Measurements from ENCODE around the gene DACT2. TPM values are rescaled to one million over a fixed set of nuclear protein-coding genes. Genes with fewer than 3 reads are reported as not detected.
"Not testable (repeated sequence)": the region's sequence is repeated elsewhere in the genome, so short reads cannot be mapped to it uniquely, and the experiment has no call there.

DACT2 gene
- total and polyA plus RNA-seq, 2 of the 8 experiments (the other 6 are each of a cell fraction or from before 2014, with no cell fraction given) = 2.9 to 3.1 TPM

DNA sequence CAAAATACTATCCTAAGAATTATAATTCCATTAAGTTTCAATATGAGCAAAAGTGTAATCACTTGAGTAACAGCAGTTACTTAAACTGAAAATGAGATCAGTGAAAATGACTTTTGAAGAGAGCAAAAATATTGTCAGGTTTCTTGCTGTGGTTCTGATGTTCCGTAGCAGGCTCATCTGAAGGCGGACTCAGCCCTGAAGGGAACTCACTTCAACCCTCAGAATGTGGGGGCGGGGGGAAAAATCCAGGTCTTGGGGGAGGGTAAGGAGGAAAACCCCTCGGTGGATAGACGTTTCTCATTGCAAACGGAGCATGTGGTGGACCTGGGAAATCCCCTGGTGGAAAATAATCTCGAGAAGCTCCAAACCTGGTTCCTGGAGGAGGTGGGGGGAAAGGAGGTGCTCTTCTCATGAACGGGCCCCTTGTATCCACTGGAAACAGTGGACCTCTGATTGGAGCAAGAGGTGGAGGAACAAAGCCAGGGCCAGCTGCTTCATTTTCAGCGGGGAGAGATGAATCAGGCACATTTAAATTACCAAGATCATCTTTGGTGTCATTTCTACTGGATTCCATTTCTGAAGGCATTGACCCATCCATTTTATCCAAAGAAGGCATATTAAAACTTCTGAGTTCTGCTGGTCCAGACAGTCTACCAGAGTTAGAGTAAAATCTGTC, 32.7 kb downstream of the DACT2 start:
- H4K8ac ChIP-seq (ENCODE audit: extremely low read depth, insufficient read depth, low read length); H3K9me3 ChIP-seq (ENCODE audit: insufficient read depth in 2 of 2, low read depth in 1 of 2, low read length in 1 of 2); H2BK20ac ChIP-seq (ENCODE audit: low read length); H3K4me2 ChIP-seq (ENCODE audit: insufficient read depth in 1 of 2, low read depth in 2 of 2, low read length in 2 of 2); H2BK12ac ChIP-seq (ENCODE audit: low read depth, low read length); H3K79me2 ChIP-seq (ENCODE audit: control insufficient read depth in 1 of 2, insufficient read depth in 2 of 2, low read length in 2 of 2); H4K91ac ChIP-seq (replicated peaks; ENCODE audit: insufficient read length, low read length); H3K4ac ChIP-seq (replicated peaks; ENCODE audit: insufficient read length, low read depth, low read length); H3K9ac ChIP-seq (replicated peaks in 1 of 4; ENCODE audit: extremely low read depth in 1 of 4, low read depth in 3 of 4, low read length in 3 of 4); H3K56ac ChIP-seq (replicated peaks; ENCODE audit: insufficient read length, low read depth, low read length); H2BK15ac ChIP-seq (ENCODE audit: low read length); H3K14ac ChIP-seq (ENCODE audit: insufficient read length); H3K18ac ChIP-seq (ENCODE audit: extremely low read depth, low read length); H3K27ac ChIP-seq (ENCODE audit: low read depth, low read length); H2AFZ ChIP-seq (ENCODE audit: low read length); H2AK5ac ChIP-seq (ENCODE audit: low read depth, low read length); H3K4me1 ChIP-seq (replicated peaks in 1 of 4; ENCODE audit: control insufficient read depth in 3 of 4, insufficient read depth in 4 of 4, low read length in 3 of 4); H4K5ac ChIP-seq (ENCODE audit: insufficient read length, low read depth, low read length); H3K4me3 ChIP-seq (ENCODE audit: extremely low read depth in 1 of 4, insufficient read depth in 2 of 4, low read depth in 3 of 4, low read length in 4 of 4); H3K23ac ChIP-seq (ENCODE audit: insufficient read length); FAIRE-seq; H3K23me2 ChIP-seq (ENCODE audit: low read depth, low read length); H2BK120ac ChIP-seq (replicated peaks; ENCODE audit: low read depth, low read length); H4K20me1 ChIP-seq (replicated peaks in 1 of 2; ENCODE audit: control insufficient read depth in 1 of 2, insufficient read depth in 2 of 2, low read length in 2 of 2); POLR2A ChIA-PET (ENCODE audit: partially characterized antibody); H3K79me1 ChIP-seq (ENCODE audit: low read depth, low read length); H3K27me3 ChIP-seq (replicated peaks in 1 of 4; ENCODE audit: control insufficient read depth in 3 of 4, extremely low read depth in 1 of 4, insufficient read depth in 3 of 4, low read length in 3 of 4); H2BK5ac ChIP-seq (ENCODE audit: low read depth, low read length); DNase-seq (ENCODE audit: low read depth in 1 of 2, low spot score in 2 of 2); H3K36me3 ChIP-seq (ENCODE audit: control insufficient read depth in 2 of 4, insufficient read depth in 4 of 4, low read length in 3 of 4): not testable (repeated sequence)
- CTCF ChIA-PET (ENCODE audit: partially characterized antibody) = interaction anchor here (0.9 to 3.7 kb wide), 4 partner anchors 11 to 86 kb away, joined by 4 to 12 read pairs (median 6); no protein-coding TSS in a partner anchor
- 87% methylated on average over 4 of the region's 9 CpGs; no CpG with 5 or more reads in 1 of the 2 experiments for WGBS, 2 experiments (ENCODE audit: extremely low coverage in 1 of 2, insufficient coverage in 1 of 2, insufficient read length in 1 of 2, insufficient replicate concordance in 2 of 2, low coverage in 1 of 2, low lambda C conversion rate in 2 of 2, missing lambda C conversion rate in 1 of 2)
